Heart right ventricle (tissue), 16 donors: ENCODE data around the gene SH3RF3. TPM values are rescaled to one million over a fixed set of nuclear protein-coding genes. Genes with fewer than 3 reads are reported as not detected.

ENCODE experiments used
- ATAC-seq, 8 donors: fragments of 200-7000 bp; cut with Tn5 transposase; one replicate each; pipeline ENCODE4 v1.9.1; 2020; ENCODE audit warnings: mild to moderate bottlenecking in 8 of 8, moderate library complexity in 8 of 8, moderate number of reproducible peaks in 1 of 8
- DNase-seq, 2 donors: peaks; one replicate each; pipeline ENCODE4 v3.0.0-alpha.2; 2020
- H3K27ac ChIP-seq, 10 donors: fragments of 200-600 bp; sonication (generic) in 2 of 10; one replicate each; pipeline versions ENCODE4 v1.5.0 to v1.8.0; 2020 to 2022; ENCODE audit warnings: mild to moderate bottlenecking in 3 of 10
- H3K27me3 ChIP-seq, 7 donors: fragments of 200-600 bp; one replicate each; pipeline ENCODE4 v1.8.0; 2021 to 2022; ENCODE audit warnings: mild to moderate bottlenecking in 2 of 7
- H3K36me3 ChIP-seq, 9 donors: fragments of 200-600 bp; sonication (generic) in 1 of 9; one replicate each; pipeline versions ENCODE4 v1.5.0 to v1.8.0; 2020 to 2022; ENCODE audit warnings: mild to moderate bottlenecking in 2 of 9
- H3K4me1 ChIP-seq, 9 donors: fragments of 200-600 bp; sonication (generic) in 1 of 9; one replicate each; pipeline versions ENCODE4 v1.5.0 to v1.8.0; 2020 to 2022; ENCODE audit warnings: mild to moderate bottlenecking in 4 of 9
- H3K4me3 ChIP-seq, 10 donors: fragments of 200-600 bp; sonication (generic) in 2 of 10; one replicate each; pipeline versions ENCODE4 v1.5.0 to v1.8.0; 2020 to 2022; ENCODE audit warnings: mild to moderate bottlenecking in 7 of 10, moderate library complexity in 2 of 10
- H3K9me3 ChIP-seq, 11 donors: fragments of 200-600 bp in 10 of 11; sonication (generic) in 2 of 11; one replicate each; pipeline versions ENCODE4 v1.5.0 to v1.8.0; 2013 to 2022; ENCODE audit warnings: mild to moderate bottlenecking in 2 of 11, control low read depth in 1 of 11, moderate library complexity in 1 of 11
- WGBS, 2 donors: extraction: QIAGEN DNeasy Blood & Tissue Kit; methylation state at CpG; one replicate each; pipeline ENCODE4 v1.1.7; 2013; ENCODE audit warnings: inconsistent platforms in 1 of 2; 5-methylcytosine and 5-hydroxymethylcytosine counted together
- intact Hi-C, 10 donors: fragments of 100-400 bp; cut with DNase I; formaldehyde crosslinking; loops; one replicate each; pipeline versions ENCODE4 v1.11.1 to v1.14.2; 2022
- polyA plus RNA-seq, 2 donors: library from polyadenylated mRNA; stranded (reverse); fragments of 200-250 nt; gene quantifications; one replicate each; pipeline ENCODE4 v1.2.3, GENCODE V29; 2013
- total RNA-seq, 10 donors: library from RNA; stranded (reverse); fragmentation: NEBNext Ultra II Directional in 3 of 10; extraction: Animal tissue kit (Norgen Biotek cat#: 25700) in 3 of 10; gene quantifications; one replicate each; pipeline versions ENCODE4 v1.2.1 to v1.2.4, GENCODE V29; 2021 to 2023
- TF ChIP-seq, protein P1 (sequence below), 9 donors: fragments of 200-600 bp; sonication (generic) in 2 of 9; IDR thresholded peaks; one replicate each; pipeline versions ENCODE4 v1.5.0 to v1.8.0; 2021 to 2022; ENCODE audit warnings: antibody characterized with exemption in 9 of 9, mild to moderate bottlenecking in 5 of 9, moderate library complexity in 1 of 9
- donor health status: Arrhythmogenic right ventricular cardiomyopathy.
- donor health status: ischemic (EF 13 %, LVEDD 7.1; RV severe dilation, severe dysfunction).
- donor health status: healthy with polysubstance abuse.
- donor health status: DM: no; HTN: yes; CAD: no.
- donor health status: DM: no; HTN: no; CAD: no.
- donor health status: ischemic (EF 25% LVEDD 6.9; RV normal size, moderate dysfunction).
- donor health status: ischemic (EF 25% LVEDD 5.7; RV mildly dilated, moderate dysfunction).
- donor health status: healthy.
- donor health status: DM: yes; HTN: yes; CAD: no.
- donor health status: Ischemic cardiomyopathy.
- donor health status: ischemic (EF 35%, LVEDD 5.7; RV mildly dilated, moderate dysfunction).
- donor health status: nonischemic (EF 11% LVEDD 7.7; RV severe dilation, severe dysfunction).
- donor health status: DM: yes; HTN: yes; CAD: no.
- donor health status: PGD.
- donor health status: ischemic (EF 29% LVEDD 5.4; RV normal size, mild dysfunction).
- donor health status: nonischemic (EF 23%, LVEDD 6.1; RV moderate dilation, normal function).

SH3RF3 gene
- total and polyA plus RNA-seq, 12 donors, result 5.0 to 11.5 (median 8.6) TPM

- H3K4me3 ChIP-seq, result no peak overlapping the region
- no peak overlapping the region for H3K27ac ChIP-seq
- peaks cover 0 to 41% (median 0%) of the 10 kb centered on the region in 7 donors for H3K27me3 ChIP-seq
- WGBS, 2 donors, result 84 to 90% methylated on average over 3 of the region's 3 CpGs
- ATAC-seq (no peak), DNase-seq (no peak)
- intact Hi-C loops, result loop anchor here in 5 of 10 donors (5.0 to 10.0 kb wide), 5 partner anchors 39 to 131 kb away; no protein-coding TSS in a partner anchor
- TF ChIP-seq, protein P1, sequence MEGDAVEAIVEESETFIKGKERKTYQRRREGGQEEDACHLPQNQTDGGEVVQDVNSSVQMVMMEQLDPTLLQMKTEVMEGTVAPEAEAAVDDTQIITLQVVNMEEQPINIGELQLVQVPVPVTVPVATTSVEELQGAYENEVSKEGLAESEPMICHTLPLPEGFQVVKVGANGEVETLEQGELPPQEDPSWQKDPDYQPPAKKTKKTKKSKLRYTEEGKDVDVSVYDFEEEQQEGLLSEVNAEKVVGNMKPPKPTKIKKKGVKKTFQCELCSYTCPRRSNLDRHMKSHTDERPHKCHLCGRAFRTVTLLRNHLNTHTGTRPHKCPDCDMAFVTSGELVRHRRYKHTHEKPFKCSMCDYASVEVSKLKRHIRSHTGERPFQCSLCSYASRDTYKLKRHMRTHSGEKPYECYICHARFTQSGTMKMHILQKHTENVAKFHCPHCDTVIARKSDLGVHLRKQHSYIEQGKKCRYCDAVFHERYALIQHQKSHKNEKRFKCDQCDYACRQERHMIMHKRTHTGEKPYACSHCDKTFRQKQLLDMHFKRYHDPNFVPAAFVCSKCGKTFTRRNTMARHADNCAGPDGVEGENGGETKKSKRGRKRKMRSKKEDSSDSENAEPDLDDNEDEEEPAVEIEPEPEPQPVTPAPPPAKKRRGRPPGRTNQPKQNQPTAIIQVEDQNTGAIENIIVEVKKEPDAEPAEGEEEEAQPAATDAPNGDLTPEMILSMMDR (IDR thresholded peaks at IDR 0.05), result no peak
- no peaks in the 10 kb centered on the region for H3K9me3 ChIP-seq
- H3K36me3 ChIP-seq, result no peaks in the 10 kb centered on the region
- H3K4me1 ChIP-seq, result peaks cover 3 to 33% (median 16%) of the 10 kb centered on the region in 9 donors
Measured at GRCh38 chr2:109133746-109134145, 4.7 kb downstream of the SH3RF3 start.

DNA sequence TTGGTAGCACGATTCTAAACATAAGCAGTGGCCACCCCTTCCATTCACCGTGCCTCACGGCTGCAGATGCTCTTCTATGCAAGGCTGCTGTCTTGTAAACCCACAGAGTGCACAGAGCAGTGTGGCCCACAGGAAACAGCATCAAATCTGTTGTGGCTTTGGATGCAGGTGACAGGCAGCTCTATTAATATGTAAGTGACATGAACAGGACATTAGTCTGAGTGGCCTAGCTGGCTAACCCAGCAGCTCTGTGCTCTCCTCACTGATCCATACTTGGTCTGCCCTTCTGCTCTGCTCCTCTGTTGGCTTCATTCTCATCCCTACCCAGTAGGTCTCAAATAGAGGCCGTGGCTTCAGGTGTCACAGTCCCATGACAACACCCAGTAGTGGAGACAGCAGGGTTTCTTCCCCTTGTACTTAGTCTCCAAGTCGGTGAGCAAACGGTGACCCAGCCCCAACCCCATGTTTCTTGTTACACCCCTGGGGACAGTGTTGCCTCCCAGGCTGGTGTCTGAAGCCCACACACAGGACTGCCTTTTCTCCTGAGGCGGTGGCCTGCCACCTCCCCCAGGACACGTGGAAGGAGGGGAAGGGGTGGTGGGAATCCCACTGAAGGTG lies 5.8 kb downstream of the SH3RF3 start:
- no peaks in the 10 kb centered on the region for H3K9me3 ChIP-seq
- TF ChIP-seq, protein P1 (IDR thresholded peaks at IDR 0.05), result no peak
- DNase-seq, result no peak
- no peaks in the 10 kb centered on the region for H3K36me3 ChIP-seq
- intact Hi-C loops, result loop anchor here in 6 of 10 donors (5.0 to 10.0 kb wide), 6 partner anchors 37 to 152 kb away; no protein-coding TSS in a partner anchor
- ATAC-seq, result no peak
- H3K27me3 ChIP-seq, result peaks cover 0 to 30% (median 0%) of the 10 kb centered on the region in 7 donors
- WGBS, 2 donors, result 81 to 83% methylated on average over 8 of the region's 8 CpGs
- H3K27ac ChIP-seq, result no peak overlapping the region
- peaks cover 3 to 33% (median 16%) of the 10 kb centered on the region in 9 donors for H3K4me1 ChIP-seq
- no peak overlapping the region for H3K4me3 ChIP-seq

DNA sequence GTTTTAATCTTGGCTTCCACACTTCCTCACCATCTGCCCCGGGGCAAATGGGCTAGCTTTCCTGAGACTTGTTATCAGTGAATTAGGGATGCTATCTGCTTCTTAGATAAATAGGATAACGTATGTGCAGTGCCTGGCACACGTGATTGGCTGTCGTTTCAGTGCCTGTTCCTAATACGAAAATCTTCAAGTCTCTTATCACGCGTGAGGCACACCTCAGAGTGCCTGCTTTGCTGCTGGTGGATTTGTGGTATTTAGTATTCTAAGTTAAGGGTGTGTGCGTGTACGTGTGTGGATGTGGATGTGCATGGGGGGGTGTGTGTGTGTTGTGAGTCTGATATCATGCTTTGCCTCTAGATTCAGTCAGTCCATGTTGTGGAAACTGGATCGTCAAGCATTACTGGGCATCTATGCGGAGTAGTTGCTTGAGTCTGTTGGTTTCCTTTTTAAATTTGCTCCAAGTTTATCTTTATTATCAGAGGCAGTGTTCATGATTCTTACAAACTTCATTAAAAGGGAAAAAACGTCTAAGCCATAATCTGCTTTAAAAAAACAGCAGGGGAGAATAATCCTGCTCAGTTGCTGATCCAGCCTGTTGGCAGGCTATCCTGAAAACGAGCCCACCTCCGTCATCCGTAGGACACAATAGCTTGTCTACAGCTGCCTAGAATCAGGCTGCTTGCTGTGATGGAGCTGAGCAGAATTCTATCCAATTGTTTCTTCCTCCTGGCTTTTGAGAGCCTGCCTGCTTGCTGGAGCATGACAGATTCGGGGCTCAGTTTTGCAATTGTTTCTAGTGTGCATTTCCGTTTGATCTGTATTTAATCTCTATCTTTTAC lies 6.6 kb downstream of the SH3RF3 start:
- TF ChIP-seq, protein P1 (IDR thresholded peaks at IDR 0.05), result no peak
- peaks cover 2 to 25% (median 11%) of the 10 kb centered on the region in 9 donors for H3K4me1 ChIP-seq
- H3K9me3 ChIP-seq, result no peaks in the 10 kb centered on the region
- H3K36me3 ChIP-seq, result no peaks in the 10 kb centered on the region
- intact Hi-C loops, result loop anchor here in 4 of 10 donors (5.0 to 10.0 kb wide), 4 partner anchors 49 to 152 kb away; no protein-coding TSS in a partner anchor
- H3K4me3 ChIP-seq, result no peak overlapping the region
- H3K27me3 ChIP-seq, result peaks cover 0 to 23% (median 0%) of the 10 kb centered on the region in 7 donors
- DNase-seq (no peak), ATAC-seq (peak in 2 of 8 donors; percentile 48 to 67)
- H3K27ac ChIP-seq, result no peak overlapping the region
- WGBS, 2 donors, result 64 to 66% methylated on average over 17 of the region's 17 CpGs

GRCh38 chr2:109136542-109136941 lies 7.5 kb downstream of the SH3RF3 start:
- WGBS, 2 donors, result 94 to 96% methylated on average over 7 of the region's 7 CpGs
- Histone ChIP-seq H3K36me3 (no peaks in the 10 kb centered on the region), H3K9me3 (no peaks in the 10 kb centered on the region), H3K27me3 (peaks cover 0 to 13% (median 0%) of the 10 kb centered on the region in 7 donors), H3K4me1 (peaks cover 0 to 18% (median 3%) of the 10 kb centered on the region in 9 donors), H3K4me3 (no peak overlapping the region), H3K27ac (no peak overlapping the region)
- intact Hi-C loops, result loop anchor here in 4 of 10 donors (5.0 to 10.0 kb wide), 4 partner anchors 48 to 151 kb away; no protein-coding TSS in a partner anchor
- no peak for ATAC-seq
- TF ChIP-seq, protein P1 (IDR thresholded peaks at IDR 0.05), result no peak
- DNase-seq, result no peak
